Uterus (tissue), 2 donors: ENCODE measurements around the gene GRWD1.

Experiments
- CTCF ChIP-seq, 4 experiments: fragments of 200-600 bp in 2 of 4; fragments of 450-650 bp in 2 of 4; sonication (generic) in 2 of 4; IDR thresholded peaks; one replicate each; pipeline ENCODE4 v1.5.1; 2016 to 2019; ENCODE audit warnings: antibody characterized with exemption in 4 of 4, mild to moderate bottlenecking in 2 of 4, moderate library complexity in 1 of 4
- POLR2A ChIP-seq, 2 donors: fragments of 450-650 bp; IDR thresholded peaks; one replicate each; pipeline ENCODE4 v1.6.1; 2016; ENCODE audit warnings: antibody characterized with exemption in 2 of 2, mild to moderate bottlenecking in 1 of 2, moderate library complexity in 1 of 2

GRCh38 chr19:48461982-48462655, 16.3 kb downstream of the GRWD1 start:
- TF ChIP-seq CTCF (IDR thresholded peaks at IDR 0.05) (no peak), POLR2A (IDR thresholded peaks at IDR 0.05) (no peak)
